Left ventricle myocardium superior (tissue), 1 donor: ENCODE data around the gene P2RY4. TPM values are rescaled to one million over a fixed set of nuclear protein-coding genes. Genes with fewer than 3 reads are reported as not detected.
"Not testable (repeated sequence)": the region's sequence is repeated elsewhere in the genome, so short reads cannot be mapped to it uniquely, and the experiment has no call there.

Experiments used
- ATAC-seq: fragments of 200-7000 bp; cut with Tn5 transposase; one replicate; pipeline ENCODE4 v1.9.1; 2020; ENCODE audit warnings: mild to moderate bottlenecking, moderate library complexity
- DNase-seq: peaks from one replicate; pipeline ENCODE4 v3.0.0-alpha.2; 2020
- intact Hi-C: fragments of 100-400 bp; cut with micrococcal nuclease; formaldehyde crosslinking; loops from one replicate; pipeline ENCODE4 v1.11.0; 2022
- total RNA-seq: library from RNA; stranded (reverse); fragmentation: NEBNext Ultra II Directional; extraction: Animal tissue kit (Norgen Biotek cat#: 25700); gene quantifications from one replicate; pipeline ENCODE4 v1.2.1, GENCODE V29; 2021
- donor health status: DM: no; HTN: yes; CAD: no; lungs with severe emphysema.

The P2RY4 gene
- total RNA-seq, 1 donor from 2014 or later: not detected

GRCh38 chrX:70252491-70252890 is 7.5 kb downstream of the P2RY4 start:
- no peak for ATAC-seq
- no peak for DNase-seq
- intact Hi-C loops: no loop called here

GRCh38 chrX:70247252-70247651 is 12.8 kb downstream of the P2RY4 start:
- intact Hi-C loops: no loop called here
- ATAC-seq (no peak), DNase-seq (no peak)

- peak; percentile 27 for ATAC-seq
- no peak for DNase-seq
- intact Hi-C loops: no loop called here
Observed at GRCh38 chrX:70244881-70245280, 15.1 kb downstream of the P2RY4 start.

- ATAC-seq, intact Hi-C loops, DNase-seq: not testable (repeated sequence)
Observed at GRCh38 chrX:70243601-70244000, 16.4 kb downstream of the P2RY4 start.

GRCh38 chrX:70241501-70241900 is 18.5 kb downstream of the P2RY4 start:
- intact Hi-C loops: no loop called here
- DNase-seq (no peak), ATAC-seq (no peak)

GRCh38 chrX:70240751-70241150 is 19.3 kb downstream of the P2RY4 start:
- ATAC-seq: no peak
- DNase-seq: no peak
- intact Hi-C loops: no loop called here

GRCh38 chrX:70234355-70234754 is 25.6 kb downstream of the P2RY4 start, which contains the start of gene AWAT1:
Gene AWAT1, plus strand, starts transcription at chrX:70234655. Its CDS starts 41 bp downstream, at chrX:70234696.
- no peak for ATAC-seq
- no peak for DNase-seq
- intact Hi-C loops: no loop called here

GRCh38 chrX:70231666-70232065 is 28.3 kb downstream of the P2RY4 start:
- DNase-seq: no peak
- peak; percentile 43 for ATAC-seq
- intact Hi-C loops: no loop called here

- intact Hi-C loops: no loop called here
- ATAC-seq (no peak), DNase-seq (no peak)
Observed at GRCh38 chrX:70226687-70227086, 33.3 kb downstream of the P2RY4 start.

GRCh38 chrX:70226048-70226447 is 34.0 kb downstream of the P2RY4 start:
- no peak for DNase-seq
- no peak for ATAC-seq
- intact Hi-C loops: no loop called here

GRCh38 chrX:70219938-70220764 is 39.9 kb downstream of the P2RY4 start:
- peak; percentile 88 for ATAC-seq
- intact Hi-C loops: no loop called here
- DNase-seq: peak; percentile 33

- ATAC-seq, DNase-seq, intact Hi-C loops: not testable (repeated sequence)
Observed at GRCh38 chrX:70209570-70209969, 50.4 kb downstream of the P2RY4 start.

- ATAC-seq (no peak), DNase-seq (no peak)
- intact Hi-C loops: no loop called here
Observed at GRCh38 chrX:70208479-70208878, 51.5 kb downstream of the P2RY4 start.

Other genes with a start within 250 kb of the P2RY4 start
- not detected for gene AWAT2, start 210.3 kb downstream of the P2RY4 start, total RNA-seq
- not detected for gene OTUD6A, start 197.7 kb downstream of the P2RY4 start, total RNA-seq
- gene IGBP1, start 126.8 kb downstream of the P2RY4 start, total RNA-seq: 59.0 TPM
- gene DGAT2L6, start 82.7 kb downstream of the P2RY4 start, total RNA-seq: not detected
- not detected for gene AWAT1, start 25.5 kb downstream of the P2RY4 start, total RNA-seq
- not detected for gene ARR3, start 8.1 kb upstream of the P2RY4 start, total RNA-seq
- gene RAB41, start 22.0 kb upstream of the P2RY4 start, total RNA-seq: not detected
- gene PDZD11, start 29.7 kb upstream of the P2RY4 start, total RNA-seq: 33.7 TPM
- 0.40 TPM for gene KIF4A, start 29.9 kb upstream of the P2RY4 start, total RNA-seq
- gene GDPD2, start 163.1 kb upstream of the P2RY4 start, total RNA-seq: not detected
- 11.5 TPM for gene DLG3, start 184.6 kb upstream of the P2RY4 start, total RNA-seq